Mesendoderm (in vitro differentiated cells): ENCODE data around the gene ATIC.
A peak's percentile ranks its signal among the peaks of the same experiment; 100 is the strongest.

Experiments
- DNase-seq: peaks from one replicate; pipeline ENCODE4 v3.0.0; 2013
- H2AK5ac ChIP-seq: 2 replicates; pipeline ENCODE4 v1.6.1; 2013; ENCODE audit warnings: low read length, inconsistent platforms
- H2BK120ac ChIP-seq: 2 replicates; pipeline ENCODE4 v1.6.1; 2013; ENCODE audit warnings: low read depth, mild to moderate bottlenecking, low read length, moderate library complexity, mixed read lengths
- H2BK15ac ChIP-seq: replicated peaks from 2 replicates; pipeline ENCODE4 v1.6.1; 2013; ENCODE audit warnings: low read depth, mild to moderate bottlenecking, moderate library complexity
- H2BK5ac ChIP-seq: 2 replicates; pipeline ENCODE4 v1.6.1; 2013; ENCODE audit warnings: low read length, inconsistent platforms
- H3K18ac ChIP-seq: 2 replicates; pipeline ENCODE4 v1.6.1; 2013; ENCODE audit warnings: mild to moderate bottlenecking, low read length, mixed read lengths
- H3K23ac ChIP-seq: one replicate; pipeline ENCODE4 v1.6.1; 2013; ENCODE audit warnings: low read length
- H3K27ac ChIP-seq: 2 replicates; pipeline ENCODE4 v1.5.1; 2013; ENCODE audit warnings: low read depth, mild to moderate bottlenecking, inconsistent platforms, low read length, moderate library complexity
- H3K27me3 ChIP-seq: 2 replicates; pipeline ENCODE4 v1.6.1; 2013; ENCODE audit warnings: low read length, control low read depth, mild to moderate bottlenecking, inconsistent platforms; ENCODE audit not compliant: insufficient read depth, poor library complexity
- H3K36me3 ChIP-seq: 2 replicates; pipeline ENCODE4 v1.6.1; 2013; ENCODE audit warnings: low read length, inconsistent platforms; ENCODE audit not compliant: control insufficient read depth, insufficient read depth
- H3K4ac ChIP-seq: one replicate; pipeline ENCODE4 v1.6.1; 2013; ENCODE audit warnings: low read depth, mild to moderate bottlenecking, low read length, moderate library complexity
- H3K4me1 ChIP-seq: 2 replicates; pipeline ENCODE4 v1.6.1; 2013; ENCODE audit warnings: low read depth, low read length, inconsistent platforms; ENCODE audit not compliant: control insufficient read depth
- H3K4me2 ChIP-seq: 2 replicates; pipeline ENCODE4 v1.6.1; 2013; ENCODE audit warnings: low read length
- H3K4me3 ChIP-seq: 2 replicates; pipeline ENCODE4 v1.5.1; 2013; ENCODE audit warnings: mild to moderate bottlenecking, low read length
- H3K56ac ChIP-seq: one replicate; pipeline ENCODE4 v1.6.1; 2013; ENCODE audit warnings: low read length
- H3K79me1 ChIP-seq: 2 replicates; pipeline ENCODE4 v1.6.1; 2013; ENCODE audit warnings: low read length, inconsistent platforms
- H3K79me2 ChIP-seq: 2 replicates; pipeline ENCODE4 v1.6.1; 2013; ENCODE audit warnings: mild to moderate bottlenecking, low read length; ENCODE audit not compliant: control insufficient read depth, insufficient read depth
- H3K9ac ChIP-seq: 2 replicates; pipeline ENCODE4 v1.6.1; 2013; ENCODE audit warnings: low read length, inconsistent platforms
- H4K5ac ChIP-seq: one replicate; pipeline ENCODE4 v1.6.1; 2013; ENCODE audit warnings: low read length
- H4K8ac ChIP-seq: one replicate; pipeline ENCODE4 v1.6.1; 2013; ENCODE audit warnings: low read depth, mild to moderate bottlenecking, control low read depth, low read length, moderate library complexity
- WGBS: extraction: QIAGEN DNeasy Blood & Tissue Kit; methylation state at CpG from one replicate; pipeline ENCODE4 v1.1.7; 2013; ENCODE audit warnings: low lambda C conversion rate, missing lambda C conversion rate; ENCODE audit not compliant: insufficient coverage; ENCODE audit errors: extremely low coverage; 5-methylcytosine and 5-hydroxymethylcytosine counted together

Gene ATIC

DNA sequence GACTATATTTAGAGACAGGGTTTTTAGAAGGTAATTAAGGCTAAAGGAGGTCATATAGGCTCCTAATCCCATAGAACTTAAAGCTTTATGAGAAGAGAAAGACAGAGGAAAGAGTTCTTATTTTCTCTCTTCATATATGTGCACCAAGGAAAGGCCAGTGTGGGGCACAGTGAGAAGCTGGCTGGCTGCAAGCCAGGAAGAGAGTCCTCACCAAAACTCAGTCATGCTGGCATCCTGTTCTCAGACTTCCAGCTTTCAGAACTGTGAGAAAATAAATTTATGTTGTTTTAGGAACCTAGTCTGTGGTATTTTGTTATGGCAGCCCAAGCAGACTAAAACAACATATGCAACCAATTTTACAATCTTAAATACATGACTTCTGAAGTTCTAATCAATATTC, 31.5 kb upstream of the ATIC start:
- Histone ChIP-seq H3K23ac (no peak overlapping the region), H3K56ac (no peak overlapping the region), H2BK15ac (no peak overlapping the region), H3K36me3 (no peaks in the 10 kb centered on the region), H4K8ac (no peak overlapping the region), H3K4me1 (no peaks in the 10 kb centered on the region), H3K4me2 (no peak overlapping the region), H3K27me3 (no peaks in the 10 kb centered on the region), H4K5ac (no peak overlapping the region), H3K18ac (no peak overlapping the region), H3K27ac (no peak overlapping the region), H3K79me1 (no peaks in the 10 kb centered on the region), H3K79me2 (no peaks in the 10 kb centered on the region), H2BK120ac (no peak overlapping the region), H2BK5ac (no peak overlapping the region), H3K4me3 (no peak overlapping the region), H3K4ac (no peak overlapping the region), H3K9ac (no peak overlapping the region), H2AK5ac (no peak overlapping the region)
- no peak for DNase-seq

DNA sequence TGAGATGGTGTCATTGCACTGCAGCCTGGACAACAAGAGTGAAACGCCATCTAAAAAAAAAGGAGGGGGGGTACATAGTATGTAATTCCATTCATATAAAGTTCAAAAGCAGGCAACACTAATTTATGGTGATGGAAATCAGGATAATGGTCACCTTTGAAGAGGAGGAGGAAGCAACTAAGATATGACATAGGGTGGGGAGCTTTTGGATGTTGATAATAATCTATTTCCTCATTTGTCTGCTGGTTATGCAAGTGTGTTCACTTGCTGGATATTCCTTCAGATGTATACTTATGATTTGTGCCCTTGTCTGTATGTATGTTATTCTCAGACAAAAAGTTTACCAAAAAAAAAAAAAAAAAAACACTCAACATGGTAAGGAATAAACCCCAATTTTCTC, 28.6 kb upstream of the ATIC start:
- no peak overlapping the region for H3K4ac ChIP-seq
- H4K8ac ChIP-seq: no peak overlapping the region
- DNase-seq: no peak
- no peak overlapping the region for H2BK15ac ChIP-seq
- H3K27ac ChIP-seq: no peak overlapping the region
- H3K79me2 ChIP-seq: no peaks in the 10 kb centered on the region
- H3K79me1 ChIP-seq: no peaks in the 10 kb centered on the region
- H2BK5ac ChIP-seq: no peak overlapping the region
- no peaks in the 10 kb centered on the region for H3K4me1 ChIP-seq
- H3K27me3 ChIP-seq: no peaks in the 10 kb centered on the region
- H3K4me3 ChIP-seq: no peak overlapping the region
- no peak overlapping the region for H3K18ac ChIP-seq
- no peak overlapping the region for H3K4me2 ChIP-seq
- H4K5ac ChIP-seq: no peak overlapping the region
- no peak overlapping the region for H3K9ac ChIP-seq
- H3K56ac ChIP-seq: no peak overlapping the region
- H2AK5ac ChIP-seq: no peak overlapping the region
- H3K23ac ChIP-seq: no peak overlapping the region
- no peak overlapping the region for H2BK120ac ChIP-seq
- no CpG with 5 or more reads among the region's 1 CpG for WGBS
- no peaks in the 10 kb centered on the region for H3K36me3 ChIP-seq

DNA sequence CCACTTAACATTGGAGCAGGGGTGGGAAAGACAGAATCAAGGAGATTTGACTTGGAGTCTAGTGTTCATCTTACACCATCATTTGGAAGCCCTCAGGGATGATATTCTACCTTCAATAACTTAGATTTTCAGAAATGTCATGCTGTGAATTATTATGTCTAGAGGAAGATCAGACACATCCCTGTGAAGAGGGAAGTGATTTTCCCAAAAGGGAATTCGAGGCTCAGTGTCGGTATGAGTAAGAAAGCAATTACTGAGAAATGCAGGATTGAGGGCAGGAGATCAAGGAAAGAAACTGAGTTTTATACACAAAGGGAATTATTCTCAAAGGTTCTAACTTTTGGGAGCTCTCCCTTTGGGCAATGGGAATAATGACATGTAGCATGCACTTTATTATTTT, 25.6 kb upstream of the ATIC start:
- no peaks in the 10 kb centered on the region for H3K36me3 ChIP-seq
- H3K4ac ChIP-seq: no peak overlapping the region
- no CpG with 5 or more reads among the region's 2 CpGs for WGBS

DNA sequence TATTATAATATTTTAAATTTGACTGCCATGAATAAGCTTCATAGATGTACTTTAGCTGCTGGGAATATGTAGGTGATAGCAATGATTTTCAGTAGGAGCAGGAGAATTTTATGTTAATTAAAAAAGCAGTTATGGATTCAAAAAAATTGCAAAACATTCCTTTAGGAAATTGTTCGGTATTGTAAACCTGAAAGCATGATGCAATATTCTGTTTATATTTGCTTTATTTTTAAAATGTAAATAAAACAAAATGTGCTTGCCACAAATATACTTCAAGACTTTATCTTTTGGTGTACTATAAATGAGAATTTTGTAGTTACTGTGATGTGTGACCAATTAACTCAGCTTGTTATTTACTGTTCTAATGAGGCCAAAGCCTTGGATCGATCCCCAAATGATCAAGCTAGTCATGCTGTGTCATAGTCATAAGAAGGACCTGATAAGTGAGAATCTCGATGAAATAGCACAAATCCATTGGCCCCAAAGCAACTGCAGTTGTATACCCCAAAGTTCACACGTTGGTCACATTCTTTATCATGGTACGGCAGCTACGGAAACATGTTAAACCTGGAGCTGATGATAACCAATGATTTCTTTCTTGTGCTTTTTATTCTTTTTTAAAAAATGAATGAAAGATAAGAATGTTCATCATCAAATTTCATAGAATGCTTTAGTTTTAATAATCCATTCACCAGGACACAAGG, 23.6 kb upstream of the ATIC start:
- Histone ChIP-seq H2BK5ac (no peak overlapping the region), H3K79me1 (no peaks in the 10 kb centered on the region), H3K56ac (no peak overlapping the region), H3K4ac (no peak overlapping the region), H2BK15ac (no peak overlapping the region), H2BK120ac (no peak overlapping the region), H4K5ac (no peak overlapping the region), H3K27ac (no peak overlapping the region), H3K79me2 (no peaks in the 10 kb centered on the region), H3K23ac (no peak overlapping the region), H3K9ac (no peak overlapping the region), H3K4me1 (no peaks in the 10 kb centered on the region), H2AK5ac (no peak overlapping the region), H3K27me3 (no peaks in the 10 kb centered on the region), H4K8ac (no peak overlapping the region), H3K36me3 (no peaks in the 10 kb centered on the region), H3K18ac (no peak overlapping the region), H3K4me3 (no peak overlapping the region), H3K4me2 (no peak overlapping the region)
- DNase-seq: no peak
- no CpG with 5 or more reads among the region's 6 CpGs for WGBS

More for the DNA sequence above, 25.6 kb upstream of the ATIC start:
- Histone ChIP-seq H3K9ac (no peak overlapping the region), H3K4me2 (no peak overlapping the region), H3K4me1 (no peaks in the 10 kb centered on the region), H2BK5ac (no peak overlapping the region), H3K27me3 (no peaks in the 10 kb centered on the region), H3K4me3 (no peak overlapping the region), H4K8ac (no peak overlapping the region), H2BK120ac (no peak overlapping the region), H3K56ac (no peak overlapping the region), H2BK15ac (no peak overlapping the region), H3K18ac (no peak overlapping the region), H3K27ac (no peak overlapping the region), H4K5ac (no peak overlapping the region), H2AK5ac (no peak overlapping the region), H3K79me1 (no peaks in the 10 kb centered on the region), H3K79me2 (no peaks in the 10 kb centered on the region), H3K23ac (no peak overlapping the region)
- no peak for DNase-seq

DNA sequence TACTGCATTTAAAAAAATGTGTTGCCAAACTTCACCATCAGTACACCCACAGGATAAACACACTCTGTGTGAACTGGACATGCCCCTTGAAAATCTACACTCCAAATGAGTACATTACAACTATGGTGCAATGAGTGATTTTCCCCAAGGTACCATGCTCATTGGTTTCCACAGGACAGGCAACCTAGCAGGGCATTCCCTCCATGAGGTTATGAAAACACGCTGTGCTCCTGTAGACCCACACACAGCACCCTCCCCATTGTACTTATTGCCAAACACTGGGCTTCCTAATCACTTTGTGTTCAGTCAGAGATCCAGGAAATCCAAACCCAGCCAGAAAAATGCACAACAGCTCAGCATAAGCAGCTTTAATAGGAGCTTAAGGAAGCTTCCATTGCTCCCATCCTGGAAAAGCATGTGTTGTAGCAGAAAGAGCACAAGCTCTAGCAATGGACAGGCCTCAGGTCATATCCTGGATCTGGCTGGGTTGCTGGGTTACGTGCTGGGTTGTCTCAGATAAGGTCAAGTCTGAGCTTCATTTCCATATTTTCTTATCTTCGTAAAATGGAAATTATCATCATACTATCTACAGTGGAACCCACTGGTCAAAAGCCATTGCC, 20.8 kb upstream of the ATIC start:
- WGBS: no CpG with 5 or more reads among the region's 3 CpGs
- no peak overlapping the region for H3K23ac ChIP-seq
- H2BK5ac ChIP-seq: no peak overlapping the region
- no peak overlapping the region for H2BK15ac ChIP-seq
- DNase-seq: peak; percentile 16
- H3K27ac ChIP-seq: no peak overlapping the region
- no peaks in the 10 kb centered on the region for H3K36me3 ChIP-seq
- no peak overlapping the region for H3K56ac ChIP-seq
- no peaks in the 10 kb centered on the region for H3K79me2 ChIP-seq
- no peak overlapping the region for H3K4ac ChIP-seq
- H3K4me1 ChIP-seq: no peaks in the 10 kb centered on the region
- no peak overlapping the region for H3K4me2 ChIP-seq
- H3K9ac ChIP-seq: no peak overlapping the region
- H3K18ac ChIP-seq: no peak overlapping the region
- no peak overlapping the region for H2AK5ac ChIP-seq
- no peaks in the 10 kb centered on the region for H3K79me1 ChIP-seq
- H3K4me3 ChIP-seq: no peak overlapping the region
- no peak overlapping the region for H2BK120ac ChIP-seq
- no peak overlapping the region for H4K8ac ChIP-seq
- H3K27me3 ChIP-seq: no peaks in the 10 kb centered on the region
- H4K5ac ChIP-seq: no peak overlapping the region

DNA sequence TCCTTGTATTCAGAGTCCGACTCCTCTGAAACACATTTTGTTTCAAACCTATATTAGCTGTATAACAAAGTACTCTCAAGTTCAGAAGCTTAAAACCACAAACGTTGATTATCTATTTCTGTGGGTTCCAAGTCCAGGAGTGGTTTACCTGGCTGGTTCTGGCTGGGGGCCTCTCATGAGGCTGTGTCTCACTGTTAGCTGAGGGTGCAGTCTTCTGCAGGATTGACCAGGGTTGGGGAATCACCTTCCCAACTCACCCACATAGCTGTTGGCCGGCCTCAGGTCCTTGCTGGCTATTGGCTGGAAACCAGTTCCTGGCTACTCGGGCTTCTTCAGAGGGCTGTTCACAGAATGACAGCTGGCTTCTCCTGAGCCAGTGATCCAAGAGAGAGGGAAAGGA, 18.0 kb upstream of the ATIC start:
- H2BK5ac ChIP-seq: no peak overlapping the region
- H3K4me2 ChIP-seq: no peak overlapping the region
- no peaks in the 10 kb centered on the region for H3K79me1 ChIP-seq
- no peak overlapping the region for H3K27ac ChIP-seq
- no peaks in the 10 kb centered on the region for H3K79me2 ChIP-seq
- no peak overlapping the region for H2BK15ac ChIP-seq
- no peak overlapping the region for H3K4ac ChIP-seq
- no peak overlapping the region for H2BK120ac ChIP-seq
- no peak overlapping the region for H3K9ac ChIP-seq
- H3K18ac ChIP-seq: no peak overlapping the region
- no peak for DNase-seq
- no peaks in the 10 kb centered on the region for H3K36me3 ChIP-seq
- no peak overlapping the region for H3K56ac ChIP-seq
- no peak overlapping the region for H2AK5ac ChIP-seq
- H3K23ac ChIP-seq: no peak overlapping the region
- no peaks in the 10 kb centered on the region for H3K27me3 ChIP-seq
- no peak overlapping the region for H3K4me3 ChIP-seq
- H3K4me1 ChIP-seq: no peaks in the 10 kb centered on the region
- WGBS: no CpG with 5 or more reads among the region's 4 CpGs
- no peak overlapping the region for H4K5ac ChIP-seq
- no peak overlapping the region for H4K8ac ChIP-seq
